Left lung (tissue), 10 donors: ENCODE measurements around the gene ADAMTS6. TPM values are rescaled to one million over a fixed set of nuclear protein-coding genes. Genes with fewer than 3 reads are reported as not detected.
A peak's percentile ranks its signal among the peaks of the same experiment; 100 is the strongest.

Experiments
- ATAC-seq: fragments of 200-7000 bp; cut with Tn5 transposase; one replicate; pipeline ENCODE4 v1.9.1; 2020; ENCODE audit warnings: moderate library complexity
- DNase-seq, 4 donors: peaks; one replicate each; pipeline ENCODE4 v3.0.0-alpha.2; 2013 to 2020
- H3K27ac ChIP-seq, 2 donors: fragments of 200-600 bp; sonication (generic) in 1 of 2; one replicate each; pipeline versions ENCODE4 v1.5.0 to v1.8.0; 2020 to 2021
- H3K27me3 ChIP-seq, 2 donors: fragments of 200-600 bp; sonication (generic) in 1 of 2; one replicate each; pipeline versions ENCODE4 v1.5.0 to v1.8.0; 2020 to 2021
- H3K36me3 ChIP-seq, 2 donors: fragments of 200-600 bp; sonication (generic) in 1 of 2; one replicate each; pipeline versions ENCODE4 v1.5.0 to v1.8.0; 2020 to 2021
- H3K4me1 ChIP-seq, 2 donors: fragments of 200-600 bp; one replicate each; pipeline ENCODE4 v1.8.0; 2021
- H3K4me3 ChIP-seq, 2 donors: fragments of 200-600 bp; sonication (generic) in 1 of 2; one replicate each; pipeline versions ENCODE4 v1.5.0 to v1.8.0; 2020 to 2021; ENCODE audit warnings: mild to moderate bottlenecking in 1 of 2
- H3K9me3 ChIP-seq, 2 donors: fragments of 200-600 bp; sonication (generic) in 1 of 2; one replicate each; pipeline versions ENCODE4 v1.5.0 to v1.8.0; 2020 to 2021
- intact Hi-C, 2 donors: fragments of 100-400 bp; cut with DNase I; formaldehyde crosslinking; loops; one replicate each; pipeline versions ENCODE4 v1.11.2 to v1.14.2; 2022
- polyA plus RNA-seq, 6 donors: library from polyadenylated mRNA; unstranded; fragments of 120-200 nt; gene quantifications; one replicate each; pipeline ENCODE4 v1.2.1, GENCODE V29; 2013; ENCODE audit not compliant: insufficient read length in 6 of 6
- total RNA-seq, 2 donors: library from RNA; stranded (reverse); fragmentation: NEBNext Ultra II Directional; extraction: Animal tissue kit (Norgen Biotek cat#: 25700); gene quantifications; one replicate each; pipeline ENCODE4 v1.2.1, GENCODE V29; 2021
- TF ChIP-seq, protein P1 (sequence below), 2 donors: fragments of 200-600 bp; sonication (generic) in 1 of 2; IDR thresholded peaks; one replicate each; pipeline versions ENCODE4 v1.5.0 to v1.8.0; 2021; ENCODE audit warnings: antibody characterized with exemption in 2 of 2
- donor health status: DM: no; HTN: yes; CAD: no.
- donor health status: DM: no; HTN: no; CAD: no.

Gene ADAMTS6
- total and polyA plus RNA-seq, 8 donors: 5.8 to 27.2 (median 11.2) TPM

DNA sequence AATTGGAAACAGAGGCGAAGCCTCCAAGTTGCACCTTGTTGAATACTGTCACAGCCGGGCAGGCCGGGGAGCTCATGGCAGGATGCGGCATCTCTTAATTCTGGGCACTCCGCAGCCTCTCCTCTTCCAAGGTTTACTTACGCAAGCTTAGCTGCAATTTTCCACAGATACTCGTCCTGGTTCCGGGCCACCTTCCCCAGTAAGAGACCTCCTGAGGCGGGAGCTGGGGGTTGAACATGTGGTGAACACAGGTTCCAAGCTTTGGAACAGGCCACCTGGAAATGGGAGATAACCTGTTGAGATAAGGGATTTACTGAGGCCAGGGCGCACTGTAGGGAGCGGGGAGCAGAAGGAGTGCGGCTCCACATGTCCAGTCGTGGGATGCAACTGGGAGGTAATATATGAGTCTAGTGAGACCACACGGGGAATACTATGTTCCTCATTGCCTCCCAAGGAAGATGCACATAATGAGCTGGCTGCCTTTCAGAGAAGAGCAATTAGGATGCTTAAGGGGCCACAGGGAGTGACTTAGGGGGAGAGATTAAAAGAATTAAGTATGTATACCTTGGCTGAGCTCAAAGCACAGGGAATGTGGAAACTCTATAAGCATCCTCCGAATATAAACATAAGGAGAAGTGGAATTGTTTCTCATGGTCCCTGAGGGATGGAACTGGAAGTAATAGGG lies 377.8 kb downstream of the ADAMTS6 start:
- no peaks in the 10 kb centered on the region for H3K9me3 ChIP-seq
- H3K4me1 ChIP-seq: peaks cover 0 to 15% of the 10 kb centered on the region in 2 donors
- TF ChIP-seq, protein P1, sequence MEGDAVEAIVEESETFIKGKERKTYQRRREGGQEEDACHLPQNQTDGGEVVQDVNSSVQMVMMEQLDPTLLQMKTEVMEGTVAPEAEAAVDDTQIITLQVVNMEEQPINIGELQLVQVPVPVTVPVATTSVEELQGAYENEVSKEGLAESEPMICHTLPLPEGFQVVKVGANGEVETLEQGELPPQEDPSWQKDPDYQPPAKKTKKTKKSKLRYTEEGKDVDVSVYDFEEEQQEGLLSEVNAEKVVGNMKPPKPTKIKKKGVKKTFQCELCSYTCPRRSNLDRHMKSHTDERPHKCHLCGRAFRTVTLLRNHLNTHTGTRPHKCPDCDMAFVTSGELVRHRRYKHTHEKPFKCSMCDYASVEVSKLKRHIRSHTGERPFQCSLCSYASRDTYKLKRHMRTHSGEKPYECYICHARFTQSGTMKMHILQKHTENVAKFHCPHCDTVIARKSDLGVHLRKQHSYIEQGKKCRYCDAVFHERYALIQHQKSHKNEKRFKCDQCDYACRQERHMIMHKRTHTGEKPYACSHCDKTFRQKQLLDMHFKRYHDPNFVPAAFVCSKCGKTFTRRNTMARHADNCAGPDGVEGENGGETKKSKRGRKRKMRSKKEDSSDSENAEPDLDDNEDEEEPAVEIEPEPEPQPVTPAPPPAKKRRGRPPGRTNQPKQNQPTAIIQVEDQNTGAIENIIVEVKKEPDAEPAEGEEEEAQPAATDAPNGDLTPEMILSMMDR (IDR thresholded peaks at IDR 0.05): no peak
- intact Hi-C loops: no loop called here
- ATAC-seq: peak; percentile 31
- H3K27ac ChIP-seq: peak overlapping the region; percentile 82 to 85
- no peaks in the 10 kb centered on the region for H3K36me3 ChIP-seq
- H3K4me3 ChIP-seq: peak overlapping the region; percentile 52 to 53
- peak in 2 of 4 donors; percentile 7 to 35 for DNase-seq
- H3K27me3 ChIP-seq: no peaks in the 10 kb centered on the region

DNA sequence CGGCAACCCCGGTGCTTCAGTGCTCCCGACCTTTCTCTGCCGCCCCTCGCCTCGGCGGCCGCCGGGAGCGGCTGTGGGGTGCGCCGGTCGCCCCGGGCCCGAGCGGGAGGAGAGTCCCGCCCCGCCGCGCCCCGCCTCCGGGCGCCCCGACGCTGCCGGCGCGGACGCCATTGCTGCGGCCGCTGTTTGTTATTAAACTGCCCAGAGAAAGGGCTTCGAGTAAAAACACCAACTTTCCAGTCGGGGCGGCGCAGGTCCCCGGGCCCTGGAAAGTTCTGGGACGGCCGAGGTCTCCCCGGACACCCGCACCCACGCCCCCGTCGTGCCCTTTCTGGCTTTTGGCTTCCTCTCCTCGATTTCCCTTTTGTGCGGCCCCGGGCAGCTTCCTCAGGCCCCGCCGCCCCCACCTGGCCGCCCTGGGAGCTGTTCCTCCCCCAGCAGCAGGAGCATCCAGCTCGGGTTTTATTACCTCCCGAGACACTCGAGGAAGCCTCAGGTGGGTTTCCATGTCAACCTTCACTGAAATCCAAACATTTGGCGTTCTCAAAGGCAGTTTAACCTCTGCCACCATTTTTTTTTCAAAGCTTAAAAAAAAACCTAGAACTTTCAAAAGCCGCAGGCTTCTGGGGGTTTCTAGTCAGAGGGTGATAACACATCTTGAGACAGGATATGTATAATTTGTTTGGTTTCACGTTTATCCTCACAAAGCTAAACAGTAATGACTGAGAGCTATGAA lies 378.6 kb downstream of the ADAMTS6 start:
- Histone ChIP-seq H3K36me3 (no peaks in the 10 kb centered on the region), H3K27me3 (no peaks in the 10 kb centered on the region), H3K9me3 (no peaks in the 10 kb centered on the region), H3K27ac (peak overlapping the region; percentile 82 to 85), H3K4me3 (peak overlapping the region; percentile 52 to 53), H3K4me1 (peaks cover 0 to 15% of the 10 kb centered on the region in 2 donors)
- TF ChIP-seq, protein P1 (IDR thresholded peaks at IDR 0.05): peak in 1 of 2 donors; percentile 20
- peak; percentile 59 to 88 (median 72) for DNase-seq
- ATAC-seq: peak; percentile 92
- intact Hi-C loops: no loop called here

DNA sequence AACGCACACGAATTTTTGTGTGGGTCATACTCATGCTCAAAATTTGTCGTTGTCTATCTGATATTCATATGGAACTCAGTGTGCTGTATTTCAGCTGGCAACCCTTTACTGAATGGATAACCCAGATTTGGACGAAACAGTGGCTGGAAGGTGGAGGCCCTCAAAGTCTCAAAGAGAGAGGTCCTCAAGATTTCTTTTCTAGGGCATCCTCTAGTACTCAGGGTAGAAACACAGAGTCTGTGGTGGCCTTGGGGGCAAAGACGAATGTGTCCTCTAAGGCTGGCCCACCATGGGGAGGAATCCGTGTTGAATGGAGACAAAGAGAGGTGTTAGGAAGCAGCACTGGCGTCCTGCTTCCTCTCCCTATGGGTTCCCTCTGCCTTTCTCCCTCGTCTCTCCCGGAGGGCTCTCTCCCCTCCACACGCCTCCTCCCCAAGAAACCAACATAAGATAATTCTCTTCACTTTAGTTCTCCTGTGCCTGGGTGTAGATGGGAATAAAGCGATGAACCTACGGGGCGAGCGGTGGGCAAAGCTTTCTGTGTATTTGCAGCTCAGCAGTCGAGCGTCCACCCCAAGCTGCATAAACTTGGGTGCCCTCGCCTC lies 379.2 kb downstream of the ADAMTS6 start:
- intact Hi-C loops: no loop called here
- ATAC-seq (peak; percentile 6), DNase-seq (no peak)
- no peaks in the 10 kb centered on the region for H3K27me3 ChIP-seq
- peak overlapping the region; percentile 82 to 85 for H3K27ac ChIP-seq
- H3K36me3 ChIP-seq: no peaks in the 10 kb centered on the region
- TF ChIP-seq, protein P1 (IDR thresholded peaks at IDR 0.05): no peak
- H3K4me3 ChIP-seq: peak overlapping the region; percentile 52 to 53
- no peaks in the 10 kb centered on the region for H3K9me3 ChIP-seq
- peaks cover 0 to 15% of the 10 kb centered on the region in 2 donors for H3K4me1 ChIP-seq

DNA sequence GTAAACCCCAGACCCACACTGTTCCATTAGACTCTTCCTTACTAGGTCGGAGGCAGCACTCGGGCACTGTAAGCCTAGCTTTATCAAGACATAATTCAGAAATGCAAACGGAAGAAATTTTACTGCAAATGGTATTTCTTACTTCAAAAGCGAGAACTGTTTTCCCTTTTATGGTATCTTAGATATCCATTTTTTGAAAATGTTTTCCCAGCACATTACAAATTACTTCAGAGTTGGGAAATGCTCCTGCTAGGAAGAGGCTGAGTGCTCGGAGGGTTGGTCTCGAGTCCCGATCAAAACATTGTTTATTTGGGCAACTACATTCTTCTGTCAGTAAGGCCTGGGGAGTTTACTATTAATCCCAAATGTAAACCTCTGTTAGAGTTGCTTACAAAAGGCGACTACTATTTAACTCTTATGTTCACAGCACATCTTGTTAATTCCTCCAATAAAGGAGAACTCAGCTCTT lies 380.1 kb downstream of the ADAMTS6 start:
- Histone ChIP-seq H3K4me3 (no peak overlapping the region), H3K9me3 (no peaks in the 10 kb centered on the region), H3K27me3 (no peaks in the 10 kb centered on the region), H3K27ac (no peak overlapping the region), H3K4me1 (peaks cover 0 to 15% of the 10 kb centered on the region in 2 donors), H3K36me3 (no peaks in the 10 kb centered on the region)
- DNase-seq (peak in 1 of 4 donors; percentile 27), ATAC-seq (no peak)
- intact Hi-C loops: no loop called here
- TF ChIP-seq, protein P1 (IDR thresholded peaks at IDR 0.05): no peak
